ENCODE data around the gene AASDH. TPM values are rescaled to one million over a fixed set of nuclear protein-coding genes. Genes with fewer than 3 reads are reported as not detected.

AASDH gene
- total and polyA plus RNA-seq, 2 donors (not counting 1 experiment from before 2014, with no cell fraction given), result 6.9 to 15.2 TPM

GRCh38 chr4:56409511-56410090 lies 22.3 kb upstream of the AASDH start:
- H2AFZ ChIP-seq (ENCODE audit: insufficient read depth, low read depth, low read length, poor library complexity, severe bottlenecking), result no peak overlapping the region
- H3K4me1 ChIP-seq (ENCODE audit: control insufficient read depth in 2 of 2, insufficient read depth in 2 of 2, low read length in 2 of 2), result no peaks in the 10 kb centered on the region
- no peak for ATAC-seq (ENCODE audit: low read depth)
- H3K9me3 ChIP-seq (ENCODE audit: control extremely low read depth in 1 of 3, control insufficient read depth in 2 of 3, insufficient read depth in 1 of 3, low read length in 2 of 3), result no peaks in the 10 kb centered on the region
- intact Hi-C loops (cut with micrococcal nuclease), result no loop called here
- CTCF ChIA-PET, result interaction anchor here (1.3 kb wide), 1 partner anchor 15 kb away, joined by 5 read pairs; no protein-coding TSS in a partner anchor
- WGBS (ENCODE audit: insufficient coverage), result no CpG with 5 or more reads among the region's 1 CpG
- no peak overlapping the region for H3K4me3 Mint-ChIP-seq
- H3K79me2 ChIP-seq (ENCODE audit: control insufficient read depth, insufficient read depth, low read length), result peaks cover 3% of the 10 kb centered on the region
- no peaks in the 10 kb centered on the region for H3K4me1 Mint-ChIP-seq
- POLR2A ChIA-PET, result no interaction called here
- TF ChIP-seq CTCF (IDR thresholded peaks at IDR 0.05), result no peak
- H3K27me3 Mint-ChIP-seq, result no peaks in the 10 kb centered on the region
- H3K27me3 ChIP-seq (replicated peaks in 1 of 4; ENCODE audit: control extremely low read depth in 1 of 4, control insufficient read depth in 3 of 4, insufficient read depth in 4 of 4, low read length in 3 of 4), result no peaks in the 10 kb centered on the region
- no peaks in the 10 kb centered on the region for H3K9me3 Mint-ChIP-seq (ENCODE audit: insufficient read depth)
- peaks cover 5 to 15% of the 10 kb centered on the region in 2 experiments for H3K36me3 ChIP-seq (replicated peaks in 1 of 2; ENCODE audit: control extremely low read depth in 1 of 2, control insufficient read depth in 1 of 2, extremely low read depth in 1 of 2, insufficient read depth in 2 of 2, low read length in 1 of 2)
- H3K4me2 ChIP-seq (replicated peaks; ENCODE audit: low read depth, low read length, poor library complexity, severe bottlenecking), result no peak overlapping the region
- DNase-seq, result no peak
- no peaks in the 10 kb centered on the region for H4K20me1 ChIP-seq (ENCODE audit: control insufficient read depth, insufficient read depth, low read length, poor library complexity, severe bottlenecking)
- H3K4me3 ChIP-seq (ENCODE audit: control extremely low read depth in 1 of 5, extremely low read depth in 1 of 5, insufficient read depth in 1 of 5, low read depth in 2 of 5, low read length in 4 of 5), result no peak overlapping the region
- H3K9ac ChIP-seq (ENCODE audit: low read length), result no peak overlapping the region
- no peak overlapping the region for H3K27ac ChIP-seq (ENCODE audit: low read length in 2 of 2)
- no peak overlapping the region for H3K27ac Mint-ChIP-seq

- no peaks in the 10 kb centered on the region for H4K20me1 ChIP-seq (ENCODE audit: control insufficient read depth, insufficient read depth, low read length, poor library complexity, severe bottlenecking)
- peaks cover 5 to 15% of the 10 kb centered on the region in 2 experiments for H3K36me3 ChIP-seq (replicated peaks in 1 of 2; ENCODE audit: control extremely low read depth in 1 of 2, control insufficient read depth in 1 of 2, extremely low read depth in 1 of 2, insufficient read depth in 2 of 2, low read length in 1 of 2)
- H3K9me3 Mint-ChIP-seq (ENCODE audit: insufficient read depth), result no peaks in the 10 kb centered on the region
- H3K4me1 ChIP-seq (ENCODE audit: control insufficient read depth in 2 of 2, insufficient read depth in 2 of 2, low read length in 2 of 2), result no peaks in the 10 kb centered on the region
- H2AFZ ChIP-seq (ENCODE audit: insufficient read depth, low read depth, low read length, poor library complexity, severe bottlenecking), result no peak overlapping the region
- no peak overlapping the region for H3K27ac ChIP-seq (ENCODE audit: low read length in 2 of 2)
- no peaks in the 10 kb centered on the region for H3K4me1 Mint-ChIP-seq
- no peaks in the 10 kb centered on the region for H3K9me3 ChIP-seq (ENCODE audit: control extremely low read depth in 1 of 3, control insufficient read depth in 2 of 3, insufficient read depth in 1 of 3, low read length in 2 of 3)
- WGBS (ENCODE audit: insufficient coverage), result no CpG with 5 or more reads among the region's 2 CpGs
- H3K9ac ChIP-seq (ENCODE audit: low read length), result no peak overlapping the region
- no peaks in the 10 kb centered on the region for H3K27me3 Mint-ChIP-seq
- DNase-seq, result no peak
- TF ChIP-seq EZH2 (IDR thresholded peaks at IDR 0.05; ENCODE audit: borderline replicate concordance, insufficient read depth, low read depth, low read length, poor library complexity, severe bottlenecking) (no peak), CTCF (IDR thresholded peaks at IDR 0.05) (no peak)
- H3K27me3 ChIP-seq (replicated peaks in 1 of 4; ENCODE audit: control extremely low read depth in 1 of 4, control insufficient read depth in 3 of 4, insufficient read depth in 4 of 4, low read length in 3 of 4), result no peaks in the 10 kb centered on the region
- H3K4me3 Mint-ChIP-seq, result no peak overlapping the region
- H3K4me2 ChIP-seq (replicated peaks; ENCODE audit: low read depth, low read length, poor library complexity, severe bottlenecking), result no peak overlapping the region
- ChIA-PET CTCF (no interaction called here), POLR2A (no interaction called here)
- intact Hi-C loops (cut with micrococcal nuclease), result no loop called here
- no peak for ATAC-seq (ENCODE audit: low read depth)
- H3K27ac Mint-ChIP-seq, result no peak overlapping the region
- no peaks in the 10 kb centered on the region for H3K79me2 ChIP-seq (ENCODE audit: control insufficient read depth, insufficient read depth, low read length)
- no peak overlapping the region for H3K4me3 ChIP-seq (ENCODE audit: control extremely low read depth in 1 of 5, extremely low read depth in 1 of 5, insufficient read depth in 1 of 5, low read depth in 2 of 5, low read length in 4 of 5)
These were observed 21.7 kb upstream of the AASDH start for GRCh38 chr4:56408978-56409377.

All from B cell (primary cell).